Testis (tissue), 2 donors: ENCODE measurements around the gene CLIP4.

Experiments
- POLR2A ChIP-seq: fragments of 450-650 bp; IDR thresholded peaks from one replicate; pipeline ENCODE4 v1.6.1; 2017; ENCODE audit warnings: antibody characterized with exemption, mild to moderate bottlenecking, moderate library complexity
- TF ChIP-seq, protein P1 (sequence below), 3 experiments: fragments of 450-650 bp in 2 of 3; fragments of 200-600 bp in 1 of 3; sonication (generic) in 1 of 3; IDR thresholded peaks; one replicate each; pipeline ENCODE4 v1.5.1; 2016 to 2019; ENCODE audit warnings: antibody characterized with exemption in 3 of 3, mild to moderate bottlenecking in 2 of 3, moderate library complexity in 1 of 3

DNA sequence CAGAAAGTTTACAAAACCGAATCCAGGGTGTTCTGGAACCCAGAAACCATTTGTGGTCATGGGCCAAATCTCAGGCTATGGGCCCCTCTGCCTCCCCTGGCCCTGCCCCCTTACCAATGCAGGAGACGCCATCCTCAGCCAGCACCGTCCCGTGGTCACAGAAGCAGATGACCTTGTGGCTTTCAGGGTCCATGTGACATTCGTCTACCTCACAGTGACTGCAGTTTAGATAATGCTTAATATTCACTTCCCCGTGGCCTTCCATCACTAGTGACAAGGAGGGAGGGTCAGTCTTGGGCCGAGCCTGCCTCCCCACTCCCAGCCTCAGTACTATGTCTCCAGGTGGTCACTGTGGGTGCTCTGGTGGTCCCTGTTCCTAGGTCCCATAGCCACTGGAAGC, 111.6 kb downstream of the CLIP4 start:
- TF ChIP-seq, protein P1, sequence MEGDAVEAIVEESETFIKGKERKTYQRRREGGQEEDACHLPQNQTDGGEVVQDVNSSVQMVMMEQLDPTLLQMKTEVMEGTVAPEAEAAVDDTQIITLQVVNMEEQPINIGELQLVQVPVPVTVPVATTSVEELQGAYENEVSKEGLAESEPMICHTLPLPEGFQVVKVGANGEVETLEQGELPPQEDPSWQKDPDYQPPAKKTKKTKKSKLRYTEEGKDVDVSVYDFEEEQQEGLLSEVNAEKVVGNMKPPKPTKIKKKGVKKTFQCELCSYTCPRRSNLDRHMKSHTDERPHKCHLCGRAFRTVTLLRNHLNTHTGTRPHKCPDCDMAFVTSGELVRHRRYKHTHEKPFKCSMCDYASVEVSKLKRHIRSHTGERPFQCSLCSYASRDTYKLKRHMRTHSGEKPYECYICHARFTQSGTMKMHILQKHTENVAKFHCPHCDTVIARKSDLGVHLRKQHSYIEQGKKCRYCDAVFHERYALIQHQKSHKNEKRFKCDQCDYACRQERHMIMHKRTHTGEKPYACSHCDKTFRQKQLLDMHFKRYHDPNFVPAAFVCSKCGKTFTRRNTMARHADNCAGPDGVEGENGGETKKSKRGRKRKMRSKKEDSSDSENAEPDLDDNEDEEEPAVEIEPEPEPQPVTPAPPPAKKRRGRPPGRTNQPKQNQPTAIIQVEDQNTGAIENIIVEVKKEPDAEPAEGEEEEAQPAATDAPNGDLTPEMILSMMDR (IDR thresholded peaks at IDR 0.05), result no peak
- no peak for TF ChIP-seq POLR2A
